Activated T-cell treated with anti-CD3 and anti-CD28 coated beads, Interleukin-2, amount 50 U/mL, for 48 hours (primary cell): ENCODE measurements around the gene TNS1.

Experiments used
- DNase-seq, 2 experiments: peaks; one replicate each; pipeline ENCODE4 v3.0.0-alpha.2; 2020

Gene TNS1

GRCh38 chr2:217804791-217805667 is 197.8 kb downstream of the TNS1 start:
- no peak for DNase-seq

GRCh38 chr2:217804338-217804737 is 198.5 kb downstream of the TNS1 start:
- no peak for DNase-seq

GRCh38 chr2:217803653-217803960 is 199.2 kb downstream of the TNS1 start:
- DNase-seq: no peak

- DNase-seq: no peak
Observed at GRCh38 chr2:217802876-217803652, 199.7 kb downstream of the TNS1 start.

- DNase-seq: no peak
Observed at GRCh38 chr2:217802266-217802665, 200.5 kb downstream of the TNS1 start.

GRCh38 chr2:217801711-217802110 is 201.1 kb downstream of the TNS1 start:
- DNase-seq: no peak

GRCh38 chr2:217801115-217801531 is 201.7 kb downstream of the TNS1 start:
- DNase-seq: no peak

- no peak for DNase-seq
Observed at GRCh38 chr2:217800433-217801114, 202.2 kb downstream of the TNS1 start.

GRCh38 chr2:217799563-217800432 is 203.0 kb downstream of the TNS1 start:
- no peak for DNase-seq

GRCh38 chr2:217798743-217799562 is 203.8 kb downstream of the TNS1 start:
- peak in 1 of 2 experiments; percentile 12 for DNase-seq

- no peak for DNase-seq
Observed at GRCh38 chr2:217798191-217798590, 204.6 kb downstream of the TNS1 start.

GRCh38 chr2:217797661-217798069 is 205.1 kb downstream of the TNS1 start:
- no peak for DNase-seq

- DNase-seq: no peak
Observed at GRCh38 chr2:217797165-217797564, 205.6 kb downstream of the TNS1 start.

- DNase-seq: peak in 1 of 2 experiments; percentile 12
Observed at GRCh38 chr2:217795706-217796465, 206.9 kb downstream of the TNS1 start.

- DNase-seq: no peak
Observed at GRCh38 chr2:217795067-217795466, 207.7 kb downstream of the TNS1 start.

GRCh38 chr2:217794133-217794986 is 208.4 kb downstream of the TNS1 start:
- no peak for DNase-seq

- no peak for DNase-seq
Observed at GRCh38 chr2:217793566-217794132, 209.1 kb downstream of the TNS1 start.

- no peak for DNase-seq
Observed at GRCh38 chr2:217792626-217793527, 209.9 kb downstream of the TNS1 start.
